HepG2 (cell line): ENCODE results near the gene CRIP1. TPM values are rescaled to one million over a fixed set of nuclear protein-coding genes. Genes with fewer than 3 reads are reported as not detected.
A peak's percentile ranks its signal among the peaks of the same experiment; 100 is the strongest.

Experiments used
- CENPX ChIP-seq: sonication (generic); formaldehyde crosslinking; IDR thresholded peaks from 2 replicates; pipeline ENCODE4 v1.9.0; 2021; ENCODE audit warnings: mild to moderate bottlenecking, missing genetic modification reagents, moderate library complexity
- MXD4 ChIP-seq: IDR thresholded peaks from 2 replicates; pipeline ENCODE4 v1.6.1; 2016; ENCODE audit warnings: mild to moderate bottlenecking, missing biosample characterization, missing genetic modification reagents
- ZNF652 ChIP-seq: IDR thresholded peaks from 2 replicates; pipeline ENCODE4 v1.6.1; 2016; ENCODE audit warnings: low read depth, borderline replicate concordance
- polyA plus RNA-seq, 8 experiments: library from polyadenylated mRNA; depleted of rRNA in 3 of 8; stranded (reverse) in 7 of 8; unstranded in 1 of 8; fragments of >200 nt; fragmentation: Illumina TruSeq in 4 of 8; extraction: Trizol in 4 of 8; gene quantifications; 2 replicates each; pipeline versions ENCODE4 v1.2.1 to v1.2.3, GENCODE V29; 2011 to 2016; ENCODE audit warnings: low read depth in 4 of 8, missing spikeins in 1 of 8, mixed read lengths in 1 of 8; ENCODE audit not compliant: insufficient read depth in 1 of 8
- total RNA-seq, 5 experiments: library from RNA; depleted of rRNA; stranded (reverse); fragments of >200 nt; fragmentation: Illumina TruSeq; extraction: Trizol; gene quantifications; 2 replicates each; pipeline ENCODE4 v1.2.3, GENCODE V29; 2016; ENCODE audit warnings: low read depth in 1 of 5
- TF ChIP-seq, protein P1 (sequence below), 2 experiments: sonication (generic) in 1 of 2; formaldehyde crosslinking in 1 of 2; IDR thresholded peaks; 2 replicates each; pipeline versions ENCODE4 v1.6.1 to v1.9.0; 2014 to 2022; ENCODE audit warnings: antibody characterized with exemption in 1 of 2, borderline replicate concordance in 1 of 2, inconsistent platforms in 1 of 2, low read depth in 1 of 2, missing genetic modification reagents in 1 of 2
- TF ChIP-seq, protein P2 (sequence below): sonication (generic); formaldehyde crosslinking; IDR thresholded peaks from 2 replicates; pipeline ENCODE4 v1.5.0; 2020; ENCODE audit warnings: mild to moderate bottlenecking, missing genetic modification reagents
- TF ChIP-seq, protein P3 (sequence below): sonication (generic); formaldehyde crosslinking; IDR thresholded peaks from 2 replicates; pipeline ENCODE4 v1.4.0; 2020; ENCODE audit warnings: missing genetic modification reagents, borderline replicate concordance
- TF ChIP-seq, protein P4 (sequence below): sonication (generic); formaldehyde crosslinking; IDR thresholded peaks from 2 replicates; pipeline ENCODE4 v1.4.0; 2020; ENCODE audit warnings: low read depth, mild to moderate bottlenecking, missing genetic modification reagents
- TF ChIP-seq, protein P5 (sequence below): sonication (generic); formaldehyde crosslinking; IDR thresholded peaks from 2 replicates; pipeline ENCODE4 v1.4.0; 2020; ENCODE audit warnings: low read depth, mild to moderate bottlenecking, missing genetic modification reagents
- TF ChIP-seq, protein P6 (sequence below): sonication (generic); formaldehyde crosslinking; IDR thresholded peaks from 2 replicates; pipeline ENCODE4 v1.5.1; 2020; ENCODE audit warnings: mild to moderate bottlenecking, missing genetic modification reagents, moderate library complexity

CRIP1 gene
- total and polyA plus RNA-seq, 2 of the 13 experiments (the other 11 are each of a cell fraction or from before 2014, with no cell fraction given) = 53.9 to 59.5 TPM

DNA sequence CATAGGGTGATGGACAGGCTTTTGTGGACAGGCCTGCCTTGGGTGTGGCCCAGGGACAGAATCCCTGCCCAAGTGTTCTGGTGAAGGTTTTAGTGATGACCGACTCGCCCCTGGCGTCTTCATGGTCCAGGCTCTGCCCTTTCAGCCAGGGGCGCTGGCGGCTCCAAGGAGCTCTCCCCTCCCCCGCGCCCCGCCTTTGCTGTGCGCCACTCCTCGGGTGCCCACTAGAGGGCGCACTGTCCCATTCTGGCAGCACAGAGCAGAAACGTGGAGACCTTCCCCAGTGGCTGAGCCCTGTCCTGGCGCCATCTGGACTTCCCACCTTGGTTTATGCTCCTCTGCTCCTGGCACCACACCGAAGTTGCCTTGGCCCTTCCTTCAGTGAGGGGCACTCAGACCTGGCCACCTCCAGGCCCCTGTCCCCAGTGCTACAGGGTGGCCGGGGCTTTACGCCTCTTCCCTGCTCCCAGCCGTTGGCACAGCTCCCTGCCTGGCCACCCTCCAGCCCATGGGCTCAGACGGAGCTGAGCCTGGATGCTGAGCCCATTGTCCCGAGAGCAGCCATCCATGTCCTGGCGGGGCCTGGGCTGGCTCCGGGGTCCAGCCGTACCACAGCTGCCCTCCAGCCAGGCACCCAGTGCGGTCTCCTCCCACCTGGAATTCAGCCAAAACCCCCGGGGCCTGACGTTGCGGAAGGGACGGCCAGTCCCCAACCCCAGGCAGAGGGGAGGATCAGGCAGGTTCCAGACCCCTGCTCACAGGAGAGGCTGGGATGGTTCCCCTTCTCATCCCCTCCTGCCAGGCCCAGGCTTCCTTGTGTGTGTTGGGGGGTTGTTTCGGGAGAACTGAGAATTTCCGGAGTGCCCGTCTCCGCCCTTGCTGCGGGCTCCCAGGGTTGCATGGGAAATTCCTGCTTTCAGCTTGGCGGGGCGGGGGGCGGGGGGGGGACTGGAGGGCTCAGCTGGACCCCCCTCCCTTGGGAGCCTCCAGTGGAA lies 5.6 kb upstream of the CRIP1 start (continued):
- TF ChIP-seq, protein P1, sequence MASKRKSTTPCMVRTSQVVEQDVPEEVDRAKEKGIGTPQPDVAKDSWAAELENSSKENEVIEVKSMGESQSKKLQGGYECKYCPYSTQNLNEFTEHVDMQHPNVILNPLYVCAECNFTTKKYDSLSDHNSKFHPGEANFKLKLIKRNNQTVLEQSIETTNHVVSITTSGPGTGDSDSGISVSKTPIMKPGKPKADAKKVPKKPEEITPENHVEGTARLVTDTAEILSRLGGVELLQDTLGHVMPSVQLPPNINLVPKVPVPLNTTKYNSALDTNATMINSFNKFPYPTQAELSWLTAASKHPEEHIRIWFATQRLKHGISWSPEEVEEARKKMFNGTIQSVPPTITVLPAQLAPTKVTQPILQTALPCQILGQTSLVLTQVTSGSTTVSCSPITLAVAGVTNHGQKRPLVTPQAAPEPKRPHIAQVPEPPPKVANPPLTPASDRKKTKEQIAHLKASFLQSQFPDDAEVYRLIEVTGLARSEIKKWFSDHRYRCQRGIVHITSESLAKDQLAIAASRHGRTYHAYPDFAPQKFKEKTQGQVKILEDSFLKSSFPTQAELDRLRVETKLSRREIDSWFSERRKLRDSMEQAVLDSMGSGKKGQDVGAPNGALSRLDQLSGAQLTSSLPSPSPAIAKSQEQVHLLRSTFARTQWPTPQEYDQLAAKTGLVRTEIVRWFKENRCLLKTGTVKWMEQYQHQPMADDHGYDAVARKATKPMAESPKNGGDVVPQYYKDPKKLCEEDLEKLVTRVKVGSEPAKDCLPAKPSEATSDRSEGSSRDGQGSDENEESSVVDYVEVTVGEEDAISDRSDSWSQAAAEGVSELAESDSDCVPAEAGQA (IDR thresholded peaks at IDR 0.05; ENCODE audit: low read depth) = no peak
- TF ChIP-seq, protein P1 (CRISPR knock-in tag; IDR thresholded peaks at IDR 0.05; ENCODE audit: borderline replicate concordance) = no peak
- TF ChIP-seq, protein P2, sequence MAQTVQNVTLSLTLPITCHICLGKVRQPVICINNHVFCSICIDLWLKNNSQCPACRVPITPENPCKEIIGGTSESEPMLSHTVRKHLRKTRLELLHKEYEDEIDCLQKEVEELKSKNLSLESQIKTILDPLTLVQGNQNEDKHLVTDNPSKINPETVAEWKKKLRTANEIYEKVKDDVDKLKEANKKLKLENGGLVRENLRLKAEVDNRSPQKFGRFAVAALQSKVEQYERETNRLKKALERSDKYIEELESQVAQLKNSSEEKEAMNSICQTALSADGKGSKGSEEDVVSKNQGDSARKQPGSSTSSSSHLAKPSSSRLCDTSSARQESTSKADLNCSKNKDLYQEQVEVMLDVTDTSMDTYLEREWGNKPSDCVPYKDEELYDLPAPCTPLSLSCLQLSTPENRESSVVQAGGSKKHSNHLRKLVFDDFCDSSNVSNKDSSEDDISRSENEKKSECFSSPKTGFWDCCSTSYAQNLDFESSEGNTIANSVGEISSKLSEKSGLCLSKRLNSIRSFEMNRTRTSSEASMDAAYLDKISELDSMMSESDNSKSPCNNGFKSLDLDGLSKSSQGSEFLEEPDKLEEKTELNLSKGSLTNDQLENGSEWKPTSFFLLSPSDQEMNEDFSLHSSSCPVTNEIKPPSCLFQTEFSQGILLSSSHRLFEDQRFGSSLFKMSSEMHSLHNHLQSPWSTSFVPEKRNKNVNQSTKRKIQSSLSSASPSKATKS (CRISPR knock-in tag) = no peak
- TF ChIP-seq, protein P3, sequence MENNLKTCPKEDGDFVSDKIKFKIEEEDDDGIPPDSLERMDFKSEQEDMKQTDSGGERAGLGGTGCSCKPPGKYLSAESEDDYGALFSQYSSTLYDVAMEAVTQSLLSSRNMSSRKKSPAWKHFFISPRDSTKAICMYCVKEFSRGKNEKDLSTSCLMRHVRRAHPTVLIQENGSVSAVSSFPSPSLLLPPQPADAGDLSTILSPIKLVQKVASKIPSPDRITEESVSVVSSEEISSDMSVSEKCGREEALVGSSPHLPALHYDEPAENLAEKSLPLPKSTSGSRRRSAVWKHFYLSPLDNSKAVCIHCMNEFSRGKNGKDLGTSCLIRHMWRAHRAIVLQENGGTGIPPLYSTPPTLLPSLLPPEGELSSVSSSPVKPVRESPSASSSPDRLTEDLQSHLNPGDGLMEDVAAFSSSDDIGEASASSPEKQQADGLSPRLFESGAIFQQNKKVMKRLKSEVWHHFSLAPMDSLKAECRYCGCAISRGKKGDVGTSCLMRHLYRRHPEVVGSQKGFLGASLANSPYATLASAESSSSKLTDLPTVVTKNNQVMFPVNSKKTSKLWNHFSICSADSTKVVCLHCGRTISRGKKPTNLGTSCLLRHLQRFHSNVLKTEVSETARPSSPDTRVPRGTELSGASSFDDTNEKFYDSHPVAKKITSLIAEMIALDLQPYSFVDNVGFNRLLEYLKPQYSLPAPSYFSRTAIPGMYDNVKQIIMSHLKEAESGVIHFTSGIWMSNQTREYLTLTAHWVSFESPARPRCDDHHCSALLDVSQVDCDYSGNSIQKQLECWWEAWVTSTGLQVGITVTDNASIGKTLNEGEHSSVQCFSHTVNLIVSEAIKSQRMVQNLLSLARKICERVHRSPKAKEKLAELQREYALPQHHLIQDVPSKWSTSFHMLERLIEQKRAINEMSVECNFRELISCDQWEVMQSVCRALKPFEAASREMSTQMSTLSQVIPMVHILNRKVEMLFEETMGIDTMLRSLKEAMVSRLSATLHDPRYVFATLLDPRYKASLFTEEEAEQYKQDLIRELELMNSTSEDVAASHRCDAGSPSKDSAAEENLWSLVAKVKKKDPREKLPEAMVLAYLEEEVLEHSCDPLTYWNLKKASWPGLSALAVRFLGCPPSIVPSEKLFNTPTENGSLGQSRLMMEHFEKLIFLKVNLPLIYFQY (CRISPR knock-in tag) = no peak
- TF ChIP-seq, protein P4, sequence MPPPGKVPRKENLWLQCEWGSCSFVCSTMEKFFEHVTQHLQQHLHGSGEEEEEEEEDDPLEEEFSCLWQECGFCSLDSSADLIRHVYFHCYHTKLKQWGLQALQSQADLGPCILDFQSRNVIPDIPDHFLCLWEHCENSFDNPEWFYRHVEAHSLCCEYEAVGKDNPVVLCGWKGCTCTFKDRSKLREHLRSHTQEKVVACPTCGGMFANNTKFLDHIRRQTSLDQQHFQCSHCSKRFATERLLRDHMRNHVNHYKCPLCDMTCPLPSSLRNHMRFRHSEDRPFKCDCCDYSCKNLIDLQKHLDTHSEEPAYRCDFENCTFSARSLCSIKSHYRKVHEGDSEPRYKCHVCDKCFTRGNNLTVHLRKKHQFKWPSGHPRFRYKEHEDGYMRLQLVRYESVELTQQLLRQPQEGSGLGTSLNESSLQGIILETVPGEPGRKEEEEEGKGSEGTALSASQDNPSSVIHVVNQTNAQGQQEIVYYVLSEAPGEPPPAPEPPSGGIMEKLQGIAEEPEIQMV (CRISPR knock-in tag) = 0 out of 2 replicates have a peak, but pooled peaks have one; percentile 40
- no peak for TF ChIP-seq CENPX (CRISPR knock-in tag)
- TF ChIP-seq ZNF652 = no peak
- TF ChIP-seq, protein P5, sequence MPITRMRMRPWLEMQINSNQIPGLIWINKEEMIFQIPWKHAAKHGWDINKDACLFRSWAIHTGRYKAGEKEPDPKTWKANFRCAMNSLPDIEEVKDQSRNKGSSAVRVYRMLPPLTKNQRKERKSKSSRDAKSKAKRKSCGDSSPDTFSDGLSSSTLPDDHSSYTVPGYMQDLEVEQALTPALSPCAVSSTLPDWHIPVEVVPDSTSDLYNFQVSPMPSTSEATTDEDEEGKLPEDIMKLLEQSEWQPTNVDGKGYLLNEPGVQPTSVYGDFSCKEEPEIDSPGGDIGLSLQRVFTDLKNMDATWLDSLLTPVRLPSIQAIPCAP (CRISPR knock-in tag) = no peak
- TF ChIP-seq, protein P6, sequence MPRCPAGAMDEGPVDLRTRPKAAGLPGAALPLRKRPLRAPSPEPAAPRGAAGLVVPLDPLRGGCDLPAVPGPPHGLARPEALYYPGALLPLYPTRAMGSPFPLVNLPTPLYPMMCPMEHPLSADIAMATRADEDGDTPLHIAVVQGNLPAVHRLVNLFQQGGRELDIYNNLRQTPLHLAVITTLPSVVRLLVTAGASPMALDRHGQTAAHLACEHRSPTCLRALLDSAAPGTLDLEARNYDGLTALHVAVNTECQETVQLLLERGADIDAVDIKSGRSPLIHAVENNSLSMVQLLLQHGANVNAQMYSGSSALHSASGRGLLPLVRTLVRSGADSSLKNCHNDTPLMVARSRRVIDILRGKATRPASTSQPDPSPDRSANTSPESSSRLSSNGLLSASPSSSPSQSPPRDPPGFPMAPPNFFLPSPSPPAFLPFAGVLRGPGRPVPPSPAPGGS (CRISPR knock-in tag) = no peak
- no peak for TF ChIP-seq MXD4 (CRISPR knock-in tag)
